ENCODE results near the gene HIVEP3.

GRCh38 chr1:41591891-41592290 is 326.8 kb downstream of the HIVEP3 start:
- TF ChIP-seq TCF12 (IDR thresholded peaks at IDR 0.05; ENCODE audit: low read depth): no peak
- TF ChIP-seq RAD21 (IDR thresholded peaks at IDR 0.05; ENCODE audit: low read depth): no peak
- TF ChIP-seq MAX (IDR thresholded peaks at IDR 0.05): no peak
